Spleen (tissue), 11 donors: ENCODE data around the gene EPC2. TPM values are rescaled to one million over a fixed set of nuclear protein-coding genes. Genes with fewer than 3 reads are reported as not detected.

Experiments
- DNase-seq: peaks from one replicate; pipeline ENCODE4 v3.0.0-alpha.2; 2020
- H3K27ac ChIP-seq, 8 donors: fragments of 200-600 bp; sonication (generic) in 7 of 8; 1 replicate in 4 of 8; 2 replicates in 4 of 8; pipeline versions ENCODE4 v1.5.0 to v1.8.0; 2016 to 2021; ENCODE audit warnings: inconsistent platforms in 4 of 8, mild to moderate bottlenecking in 4 of 8, moderate library complexity in 1 of 8
- H3K27me3 ChIP-seq, 7 donors: fragments of 200-600 bp; sonication (generic) in 6 of 7; replicated peaks in 1 of 7; 1 replicate in 4 of 7; 2 replicates in 3 of 7; pipeline versions ENCODE4 v1.5.0 to v1.8.0; 2016 to 2021; ENCODE audit warnings: inconsistent platforms in 3 of 7, mild to moderate bottlenecking in 1 of 7
- H3K36me3 ChIP-seq, 6 donors: fragments of 200-600 bp; sonication (generic) in 5 of 6; 1 replicate in 4 of 6; 2 replicates in 2 of 6; pipeline versions ENCODE4 v1.5.0 to v1.8.0; 2016 to 2021; ENCODE audit warnings: inconsistent platforms in 2 of 6
- H3K4me1 ChIP-seq, 6 donors: fragments of 200-600 bp; sonication (generic) in 5 of 6; 1 replicate in 3 of 6; 2 replicates in 3 of 6; pipeline versions ENCODE4 v1.5.0 to v1.8.0; 2016 to 2021; ENCODE audit warnings: inconsistent platforms in 3 of 6
- H3K4me3 ChIP-seq, 8 donors: fragments of 200-600 bp; sonication (generic) in 7 of 8; 1 replicate in 4 of 8; 2 replicates in 4 of 8; pipeline versions ENCODE4 v1.5.0 to v1.8.0; 2016 to 2021; ENCODE audit warnings: inconsistent platforms in 4 of 8, mild to moderate bottlenecking in 4 of 8, moderate library complexity in 2 of 8
- H3K9me3 ChIP-seq, 8 donors: fragments of 200-600 bp; sonication (generic) in 7 of 8; 1 replicate in 4 of 8; 2 replicates in 4 of 8; pipeline versions ENCODE4 v1.5.0 to v1.8.0; 2016 to 2021; ENCODE audit warnings: inconsistent platforms in 4 of 8
- CTCF ChIP-seq, 11 experiments: fragments of 200-600 bp in 7 of 11; fragments of 450-650 bp in 4 of 11; sonication (generic) in 4 of 11; IDR thresholded peaks in 8 of 11; conservative IDR thresholded peaks in 3 of 11; 1 replicate in 7 of 11; 2 replicates in 4 of 11; pipeline versions ENCODE4 v1.4.0 to v1.8.0; 2016 to 2021; ENCODE audit warnings: antibody characterized with exemption in 11 of 11, inconsistent platforms in 4 of 11, mild to moderate bottlenecking in 1 of 11
- POLR2A ChIP-seq, 3 donors: fragments of 450-650 bp; IDR thresholded peaks; one replicate each; pipeline ENCODE4 v1.5.1; 2017; ENCODE audit warnings: antibody characterized with exemption in 3 of 3, mild to moderate bottlenecking in 1 of 3
- POLR2AphosphoS5 ChIP-seq, 3 donors: sonication (generic); formaldehyde crosslinking; IDR thresholded peaks; one replicate each; pipeline ENCODE4 v1.5.1; 2017; ENCODE audit warnings: antibody characterized with exemption in 3 of 3
- whole genome bisulfite sequencing, 5 donors: extraction: QIAGEN DNeasy Blood & Tissue Kit in 3 of 5; methylation state at CpG; one replicate each; pipeline versions ENCODE4 v1.1.5 to v1.1.7; 2013 to 2018; 5-methylcytosine and 5-hydroxymethylcytosine counted together
- intact Hi-C: fragments of 100-400 bp; cut with DNase I; formaldehyde crosslinking; loops from one replicate; pipeline ENCODE4 v1.15.0; 2023; ENCODE audit warnings: low total_unique reads
- polyA plus RNA-seq, 3 donors: library from polyadenylated mRNA; stranded (reverse); fragments of 200-250 nt; gene quantifications; one replicate each; pipeline ENCODE4 v1.2.1, GENCODE V29; 2013
- total RNA-seq, 7 donors: library from RNA; depleted of rRNA in 3 of 7; stranded (reverse); fragments of >200 nt in 3 of 7; fragmentation: NEBNext Ultra II Directional in 4 of 7; extraction: Animal tissue kit (Norgen Biotek cat#: 25700) in 4 of 7; gene quantifications; one replicate each; pipeline versions ENCODE4 v1.1.0 to v1.2.1, GENCODE V29; 2016 to 2021
- donor health status: healthy with polysubstance abuse.
- donor health status: DM: no; HTN: no; CAD: no; lungs with moderate emphysema.
- donor health status: DM: no; HTN: no; CAD: no.
- donor health status: Bipolar disorder and iron deficiency.
- donor health status: healthy.
- donor health status: DM: no; HTN: no; CAD: no.
- donor health status: DM: yes; HTN: yes; CAD: no.

Gene EPC2
- total and polyA plus RNA-seq, 10 donors = 7.4 to 49.0 (median 40.7) TPM

GRCh38 chr2:148702475-148702874 lies 57.9 kb downstream of the EPC2 start:
- Histone ChIP-seq H3K4me3 (no peak overlapping the region), H3K4me1 (peaks cover 0 to 5% (median 0%) of the 10 kb centered on the region in 6 donors), H3K9me3 (peaks cover 7 to 35% (median 28%) of the 10 kb centered on the region in 8 donors), H3K36me3 (peaks cover 0 to 44% (median 4%) of the 10 kb centered on the region in 6 donors), H3K27ac (no peak overlapping the region), H3K27me3 (no peaks in the 10 kb centered on the region)
- WGBS, 5 donors = 95 to 100% (median 97%) methylated on average over 1 of the region's 1 CpG
- no peak for DNase-seq
- TF ChIP-seq POLR2AphosphoS5 (IDR thresholded peaks at IDR 0.05) (no peak), POLR2A (IDR thresholded peaks at IDR 0.05) (no peak), CTCF (IDR thresholded peaks at IDR 0.05 in 8 of 11, conservative IDR thresholded peaks at IDR 0.05 in 3 of 11) (no peak)
- intact Hi-C loops = no loop called here

GRCh38 chr2:148704247-148704646 lies 59.7 kb downstream of the EPC2 start:
- Histone ChIP-seq H3K4me1 (peaks cover 0 to 5% (median 0%) of the 10 kb centered on the region in 6 donors), H3K27me3 (no peaks in the 10 kb centered on the region), H3K4me3 (no peak overlapping the region), H3K36me3 (peaks cover 0 to 44% (median 4%) of the 10 kb centered on the region in 6 donors), H3K27ac (no peak overlapping the region), H3K9me3 (peaks cover 7 to 31% (median 26%) of the 10 kb centered on the region in 8 donors)
- intact Hi-C loops = no loop called here
- DNase-seq = no peak
- TF ChIP-seq POLR2A (IDR thresholded peaks at IDR 0.05) = no peak
- TF ChIP-seq POLR2AphosphoS5 (IDR thresholded peaks at IDR 0.05) = no peak
- no peak for TF ChIP-seq CTCF (IDR thresholded peaks at IDR 0.05 in 8 of 11, conservative IDR thresholded peaks at IDR 0.05 in 3 of 11)

- 78 to 88% (median 80%) methylated on average over 2 of the region's 2 CpGs for WGBS, 5 donors
- H3K27me3 ChIP-seq = no peaks in the 10 kb centered on the region
- peaks cover 0 to 8% (median 0%) of the 10 kb centered on the region in 8 donors for H3K9me3 ChIP-seq
- H3K36me3 ChIP-seq = peaks cover 0 to 16% (median 0%) of the 10 kb centered on the region in 6 donors
- no peak overlapping the region for H3K4me3 ChIP-seq
- DNase-seq = no peak
- peaks cover 0 to 89% (median 37%) of the 10 kb centered on the region in 6 donors for H3K4me1 ChIP-seq
- intact Hi-C loops = no loop called here
- TF ChIP-seq POLR2A (IDR thresholded peaks at IDR 0.05) = no peak
- TF ChIP-seq CTCF (IDR thresholded peaks at IDR 0.05 in 8 of 11, conservative IDR thresholded peaks at IDR 0.05 in 3 of 11) = no peak
- no peak for TF ChIP-seq POLR2AphosphoS5 (IDR thresholded peaks at IDR 0.05)
- peak overlapping the region in 4 of 8 donors; percentile 9 to 50 (median 18) for H3K27ac ChIP-seq
Observed at GRCh38 chr2:148716378-148716920, 71.9 kb downstream of the EPC2 start.

- WGBS, 5 donors = 78 to 99% (median 86%) methylated on average over 3 of the region's 3 CpGs
- peaks cover 0 to 22% (median 0%) of the 10 kb centered on the region in 6 donors for H3K36me3 ChIP-seq
- no peak for DNase-seq
- no peaks in the 10 kb centered on the region for H3K27me3 ChIP-seq
- H3K9me3 ChIP-seq = peaks cover 0 to 8% (median 0%) of the 10 kb centered on the region in 8 donors
- TF ChIP-seq POLR2AphosphoS5 (IDR thresholded peaks at IDR 0.05) (no peak), POLR2A (IDR thresholded peaks at IDR 0.05) (no peak), CTCF (IDR thresholded peaks at IDR 0.05 in 8 of 11, conservative IDR thresholded peaks at IDR 0.05 in 3 of 11) (no peak)
- no peak overlapping the region for H3K27ac ChIP-seq
- intact Hi-C loops = no loop called here
- peaks cover 0 to 92% (median 44%) of the 10 kb centered on the region in 6 donors for H3K4me1 ChIP-seq
- H3K4me3 ChIP-seq = no peak overlapping the region
Observed at GRCh38 chr2:148718039-148718438, 73.5 kb downstream of the EPC2 start.
